ENCODE results near the gene PITPNM1. TPM values are rescaled to one million over a fixed set of nuclear protein-coding genes. Genes with fewer than 3 reads are reported as not detected.

The PITPNM1 gene
- polyA plus RNA-seq, 1 donor from 2014 or later, result 25.8 TPM

GRCh38 chr11:67448220-67448609 is 56.9 kb downstream of the PITPNM1 start:
- no peaks in the 10 kb centered on the region for H3K9me2 ChIP-seq (ENCODE audit: insufficient read depth, low read length)
- H3K4me3 ChIP-seq (ENCODE audit: low read length), result no peak overlapping the region
- no peaks in the 10 kb centered on the region for H3K27me3 ChIP-seq (ENCODE audit: insufficient read depth, low read depth, low read length)
- H2AFZ ChIP-seq (ENCODE audit: low read depth, low read length), result no peak overlapping the region
- H3K27ac ChIP-seq (ENCODE audit: low read length), result no peak overlapping the region
- H3K9ac ChIP-seq (ENCODE audit: low read length), result no peak overlapping the region
- no peaks in the 10 kb centered on the region for H4K20me1 ChIP-seq (ENCODE audit: insufficient read depth)
- H3K36me3 ChIP-seq (ENCODE audit: insufficient read depth, low read length), result no peaks in the 10 kb centered on the region
- no peaks in the 10 kb centered on the region for H3K9me3 ChIP-seq (ENCODE audit: low read length)
- no peaks in the 10 kb centered on the region for H3F3A ChIP-seq (ENCODE audit: insufficient read depth, low read length, poor library complexity, severe bottlenecking)
- H3K4me2 ChIP-seq (ENCODE audit: low read length), result no peak overlapping the region
- TF ChIP-seq MXI1 (conservative IDR thresholded peaks at IDR 0.05; ENCODE audit: poor library complexity, severe bottlenecking) (no peak), TAF1 (IDR thresholded peaks at IDR 0.05; ENCODE audit: low read depth) (no peak), EP300 (conservative IDR thresholded peaks at IDR 0.05; ENCODE audit: poor library complexity, severe bottlenecking) (no peak), EZH2 (IDR thresholded peaks at IDR 0.05; ENCODE audit: borderline replicate concordance, insufficient read depth, low read length, poor library complexity, severe bottlenecking) (no peak)
- no peaks in the 10 kb centered on the region for H3K79me2 ChIP-seq (replicated peaks; ENCODE audit: insufficient read depth, low read length)

GRCh38 chr11:67445515-67445914 is 59.6 kb downstream of the PITPNM1 start:
- H3K27ac ChIP-seq (ENCODE audit: low read length), result no peak overlapping the region
- no peak for TF ChIP-seq MXI1 (conservative IDR thresholded peaks at IDR 0.05; ENCODE audit: poor library complexity, severe bottlenecking)
- no peak for TF ChIP-seq TAF1 (IDR thresholded peaks at IDR 0.05; ENCODE audit: low read depth)
- no peak for TF ChIP-seq RAD21 (conservative IDR thresholded peaks at IDR 0.05)
- no peak for TF ChIP-seq POLR2AphosphoS5 (IDR thresholded peaks at IDR 0.05)
- TF ChIP-seq CTCF (IDR thresholded peaks at IDR 0.05; ENCODE audit: poor library complexity, severe bottlenecking), result no peak
- no peak for TF ChIP-seq REST (IDR thresholded peaks at IDR 0.05; ENCODE audit: borderline replicate concordance)
- no peak for TF ChIP-seq EP300 (conservative IDR thresholded peaks at IDR 0.05; ENCODE audit: poor library complexity, severe bottlenecking)
- TF ChIP-seq EZH2 (IDR thresholded peaks at IDR 0.05; ENCODE audit: borderline replicate concordance, insufficient read depth, low read length, poor library complexity, severe bottlenecking), result no peak
- TF ChIP-seq SMC3 (conservative IDR thresholded peaks at IDR 0.05; ENCODE audit: poor library complexity), result no peak

More at GRCh38 chr11:67445515-67445914, 59.6 kb downstream of the PITPNM1 start:
- Histone ChIP-seq H3K9ac (ENCODE audit: low read length) (no peak overlapping the region), H3K9me2 (ENCODE audit: insufficient read depth, low read length) (no peaks in the 10 kb centered on the region), H3K27me3 (ENCODE audit: insufficient read depth, low read depth, low read length) (no peaks in the 10 kb centered on the region), H3F3A (ENCODE audit: insufficient read depth, low read length, poor library complexity, severe bottlenecking) (no peaks in the 10 kb centered on the region), H3K4me3 (ENCODE audit: low read length) (no peak overlapping the region), H3K79me2 (replicated peaks; ENCODE audit: insufficient read depth, low read length) (no peaks in the 10 kb centered on the region), H3K4me2 (ENCODE audit: low read length) (no peak overlapping the region), H3K36me3 (ENCODE audit: insufficient read depth, low read length) (no peaks in the 10 kb centered on the region), H3K9me3 (ENCODE audit: low read length) (no peaks in the 10 kb centered on the region), H4K20me1 (ENCODE audit: insufficient read depth) (no peaks in the 10 kb centered on the region), H2AFZ (ENCODE audit: low read depth, low read length) (no peak overlapping the region)
